GM12878 (cell line): ENCODE data around the gene LPA.

Experiments used
- CTCF ChIP-seq, 3 experiments: IDR thresholded peaks in 2 of 3; conservative IDR thresholded peaks in 1 of 3; 2 replicates each; pipeline ENCODE4 v1.5.1; 2011; ENCODE audit warnings: low read depth in 3 of 3, low read length in 3 of 3, mild to moderate bottlenecking in 3 of 3, control low read depth in 2 of 3, moderate library complexity in 2 of 3, inconsistent platforms in 1 of 3, mixed read lengths in 1 of 3; ENCODE audit not compliant: control insufficient read depth in 2 of 3, insufficient read depth in 1 of 3; ENCODE audit errors: extremely low read depth in 1 of 3
- EZH2 ChIP-seq: IDR thresholded peaks from 2 replicates; pipeline ENCODE4 v1.6.1; 2012; ENCODE audit warnings: low read depth, mild to moderate bottlenecking, control low read depth, inconsistent platforms, low read length, borderline replicate concordance; ENCODE audit not compliant: control insufficient read depth
- MYC ChIP-seq: IDR thresholded peaks from 2 replicates; pipeline ENCODE4 v1.6.1; 2011; ENCODE audit warnings: mild to moderate bottlenecking, low read length, moderate library complexity, inconsistent platforms; ENCODE audit not compliant: insufficient read depth, insufficient replicate concordance, insufficient read length, severe bottlenecking
- NFXL1 ChIP-seq: fragments of 450-650 bp; IDR thresholded peaks from 2 replicates; pipeline ENCODE4 v1.6.1; 2017; ENCODE audit warnings: antibody characterized with exemption, mild to moderate bottlenecking, borderline replicate concordance
- POLR2A ChIP-seq: IDR thresholded peaks from 2 replicates; pipeline ENCODE4 v1.6.1; 2011; ENCODE audit warnings: low read depth, mild to moderate bottlenecking, low read length
- POLR2AphosphoS5 ChIP-seq: IDR thresholded peaks from 2 replicates; pipeline ENCODE4 v1.6.1; 2011; ENCODE audit warnings: mild to moderate bottlenecking, low read length, inconsistent platforms
- SIN3A ChIP-seq: IDR thresholded peaks from 2 replicates; pipeline ENCODE4 v1.6.1; 2012; ENCODE audit warnings: low read depth, low read length, improper control_type of control experiment
- WRNIP1 ChIP-seq: IDR thresholded peaks from 2 replicates; pipeline ENCODE4 v1.6.1; 2011; ENCODE audit warnings: low read depth, low read length, improper control_type of control experiment, borderline replicate concordance
- ZBTB11 ChIP-seq: fragments of 450-650 bp; formaldehyde crosslinking; IDR thresholded peaks from 2 replicates; pipeline ENCODE4 v1.5.0; 2022; ENCODE audit warnings: mild to moderate bottlenecking, missing genetic modification characterization
- ZNF384 ChIP-seq: IDR thresholded peaks from 2 replicates; pipeline ENCODE4 v1.6.1; 2012; ENCODE audit warnings: low read depth, mild to moderate bottlenecking, low read length, improper control_type of control experiment, borderline replicate concordance

DNA sequence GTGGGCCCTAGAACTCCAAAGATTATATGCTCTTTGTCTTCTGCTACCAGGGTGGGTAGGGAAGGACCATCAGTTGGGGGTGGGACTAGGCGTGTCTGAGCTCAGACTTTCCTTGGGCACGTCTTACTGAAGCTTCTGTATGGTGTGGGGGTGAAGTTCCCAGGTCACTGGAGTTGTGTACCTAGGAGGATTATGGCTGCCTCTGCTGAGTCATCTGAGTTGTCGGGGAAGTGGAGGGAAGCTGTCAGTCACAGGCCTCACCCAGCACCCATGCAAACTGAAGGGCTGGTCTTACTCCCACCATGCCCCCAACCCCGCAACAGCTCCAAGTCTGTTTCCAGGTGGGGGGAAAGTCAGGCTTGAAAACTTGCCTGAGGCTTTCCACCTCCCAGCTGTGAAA is 90.1 kb downstream of the LPA start:
- TF ChIP-seq POLR2A, result no peak
- TF ChIP-seq CTCF (IDR thresholded peaks at IDR 0.05 in 2 of 3, conservative IDR thresholded peaks at IDR 0.05 in 1 of 3; ENCODE audit: control insufficient read depth in 2 of 3, extremely low read depth in 1 of 3, insufficient read depth in 1 of 3, low read depth in 3 of 3, low read length in 3 of 3), result no peak
- no peak for TF ChIP-seq EZH2
- no peak for TF ChIP-seq NFXL1
- TF ChIP-seq MYC, result no peak
- no peak for TF ChIP-seq WRNIP1
- TF ChIP-seq ZNF384, result no peak
- TF ChIP-seq SIN3A, result no peak
- no peak for TF ChIP-seq POLR2AphosphoS5
- no peak for TF ChIP-seq ZBTB11 (CRISPR knock-in tag)
